DND-41 (cell line): ENCODE data around the gene FFAR4.

Experiments used
- CTCF ChIP-seq: IDR thresholded peaks from 2 replicates; pipeline ENCODE4 v1.5.1; 2012; ENCODE audit warnings: borderline replicate concordance, low read length, moderate library complexity, mild to moderate bottlenecking; ENCODE audit not compliant: poor library complexity, severe bottlenecking; ENCODE audit errors: extremely low read depth
- EZH2 ChIP-seq: IDR thresholded peaks from 3 replicates; pipeline ENCODE4 v1.6.1; 2012; ENCODE audit warnings: borderline replicate concordance, low read depth, mild to moderate bottlenecking, moderate library complexity, low read length, inconsistent platforms; ENCODE audit not compliant: severe bottlenecking

- TF ChIP-seq CTCF: no peak
- no peak for TF ChIP-seq EZH2
These were observed 23.4 kb downstream of the FFAR4 start for GRCh38 chr10:93589648-93590562.
